Psoas muscle (tissue), 8 donors: Measurements from ENCODE around the gene SPINT2. TPM values are rescaled to one million over a fixed set of nuclear protein-coding genes. Genes with fewer than 3 reads are reported as not detected.
A peak's percentile ranks its signal among the peaks of the same experiment; 100 is the strongest.

Experiments
- ATAC-seq, 4 donors: fragments of 200-7000 bp; cut with Tn5 transposase; one replicate each; pipeline ENCODE4 v1.9.1; 2020; ENCODE audit warnings: moderate library complexity in 3 of 4, mild to moderate bottlenecking in 2 of 4
- DNase-seq, 2 donors: peaks; one replicate each; pipeline ENCODE4 v3.0.0-alpha.2; 2020
- H3K27ac ChIP-seq: fragments of 200-600 bp; one replicate; pipeline ENCODE4 v1.8.0; 2022
- H3K27me3 ChIP-seq, 3 donors: fragments of 200-600 bp in 1 of 3; one replicate each; pipeline versions ENCODE4 v1.6.1 to v1.8.0; 2013 to 2022; ENCODE audit warnings: low read length in 2 of 3, mild to moderate bottlenecking in 2 of 3, moderate library complexity in 1 of 3; ENCODE audit not compliant: insufficient read depth in 3 of 3
- H3K36me3 ChIP-seq, 2 donors: fragments of 200-600 bp in 1 of 2; one replicate each; pipeline versions ENCODE4 v1.6.1 to v1.8.0; 2013 to 2022; ENCODE audit warnings: low read depth in 1 of 2, mild to moderate bottlenecking in 1 of 2, moderate library complexity in 1 of 2; ENCODE audit not compliant: insufficient read depth in 1 of 2
- H3K4me1 ChIP-seq: fragments of 200-600 bp; one replicate; pipeline ENCODE4 v1.8.0; 2022
- H3K4me3 ChIP-seq: fragments of 200-600 bp; one replicate; pipeline ENCODE4 v1.8.0; 2022; ENCODE audit warnings: mild to moderate bottlenecking
- H3K9me3 ChIP-seq: fragments of 200-600 bp; one replicate; pipeline ENCODE4 v1.8.0; 2022
- WGBS, 3 donors: extraction: QIAGEN DNeasy Blood & Tissue Kit; methylation state at CpG; one replicate each; pipeline versions ENCODE4 v1.1.6 to v1.1.7; 2013; 5-methylcytosine and 5-hydroxymethylcytosine counted together
- intact Hi-C, 2 donors: fragments of 100-400 bp; cut with DNase I; formaldehyde crosslinking; loops; one replicate each; pipeline versions ENCODE4 v1.11.0 to v1.14.2; 2022
- long read RNA-seq, 2 donors: library from polyadenylated mRNA; unstranded; transcript quantifications; one replicate each; pipeline ENCODE4 v2.0.0, GENCODE V29; 2021
- polyA plus RNA-seq, 3 donors: library from polyadenylated mRNA; stranded (reverse); fragments of 200-250 nt; gene quantifications; one replicate each; pipeline ENCODE4 v1.2.3, GENCODE V29; 2013
- total RNA-seq, 4 donors: library from RNA; stranded (reverse); fragmentation: NEBNext Ultra II Directional in 2 of 4; extraction: Animal tissue kit (Norgen Biotek cat#: 25700) in 2 of 4; gene quantifications; one replicate each; pipeline versions ENCODE4 v1.2.1 to v1.2.4, GENCODE V29; 2021 to 2023
- TF ChIP-seq, protein P1 (sequence below): fragments of 200-600 bp; IDR thresholded peaks from one replicate; pipeline ENCODE4 v1.8.0; 2022; ENCODE audit warnings: antibody characterized with exemption
- donor health status: healthy with polysubstance abuse.
- donor health status: DM: no; HTN: no; CAD: no; lungs with moderate emphysema.
- donor health status: Bipolar disorder and iron deficiency.
- donor health status: healthy.
- donor health status: DM: yes; HTN: yes; CAD: no.
- donor health status: DM: no; HTN: no; CAD: no.
- donor health status: DM: no; HTN: no; CAD: no.
- donor health status: DM: yes; HTN: yes; CAD: no.

The SPINT2 gene
- 1 to 10 TPM in 2 of 4 donors, under 1 TPM in 2; 0.95 to 2.2 (median 1.2) TPM for total RNA-seq
- polyA plus RNA-seq: 1 to 10 TPM in 1 of 3 donors, under 1 TPM in 2; 0.49 to 1.1 (median 0.59) TPM
- long read RNA-seq, donor 1, partial matches to known transcripts: 0 of 1 reads
- long read RNA-seq, donor 1, other reads (novel, unspliced or antisense): 0 of 1 reads
- long read RNA-seq, donor 2, partial matches to known transcripts: 0 of 2 reads
- long read RNA-seq, donor 2, other reads (novel, unspliced or antisense): 1 of 2 reads

DNA sequence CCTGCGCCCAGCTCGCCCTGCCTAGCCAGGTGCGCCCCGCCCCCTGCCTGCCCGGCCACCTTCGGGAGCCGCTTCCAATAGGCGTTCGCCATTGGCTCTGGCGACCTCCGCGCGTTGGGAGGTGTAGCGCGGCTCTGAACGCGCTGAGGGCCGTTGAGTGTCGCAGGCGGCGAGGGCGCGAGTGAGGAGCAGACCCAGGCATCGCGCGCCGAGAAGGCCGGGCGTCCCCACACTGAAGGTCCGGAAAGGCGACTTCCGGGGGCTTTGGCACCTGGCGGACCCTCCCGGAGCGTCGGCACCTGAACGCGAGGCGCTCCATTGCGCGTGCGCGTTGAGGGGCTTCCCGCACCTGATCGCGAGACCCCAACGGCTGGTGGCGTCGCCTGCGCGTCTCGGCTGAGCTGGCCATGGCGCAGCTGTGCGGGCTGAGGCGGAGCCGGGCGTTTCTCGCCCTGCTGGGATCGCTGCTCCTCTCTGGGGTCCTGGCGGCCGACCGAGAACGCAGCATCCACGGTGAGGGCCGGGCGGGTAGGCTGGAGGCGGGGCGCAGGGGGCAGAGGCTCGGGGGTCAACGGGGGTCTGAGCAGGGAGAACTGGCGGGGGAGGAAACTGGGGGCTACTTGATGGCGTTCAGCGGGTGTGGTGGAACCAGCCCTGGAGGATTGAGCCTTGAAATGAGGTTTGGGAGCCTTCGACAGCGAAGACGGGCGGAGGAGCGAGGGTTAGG is at the start of gene SPINT2:
Gene SPINT2, plus strand, starts transcription at position 88 of the 727 bp plus-strand sequence. Its CDS starts 320 bp downstream, at position 408.
- Histone ChIP-seq H3K4me1 (peaks cover 8% of the 10 kb centered on the region), H3K36me3 (no peaks in the 10 kb centered on the region), H3K27ac (no peak within 1 kb of the TSS), H3K27me3 (peaks cover 0 to 22% (median 7%) of the 10 kb centered on the region in 3 donors), H3K9me3 (no peaks in the 10 kb centered on the region), H3K4me3 (peak within 1 kb of the TSS; percentile 62)
- ATAC-seq: peak in 3 of 4 donors; percentile 15 to 45 (median 21)
- DNase-seq: peak in 1 of 2 donors; percentile 55
- intact Hi-C loops: no loop called here
- WGBS, 3 donors: 15 to 16% (median 16%) methylated on average over 56 to 78 of the region's 78 CpGs
- TF ChIP-seq, protein P1, sequence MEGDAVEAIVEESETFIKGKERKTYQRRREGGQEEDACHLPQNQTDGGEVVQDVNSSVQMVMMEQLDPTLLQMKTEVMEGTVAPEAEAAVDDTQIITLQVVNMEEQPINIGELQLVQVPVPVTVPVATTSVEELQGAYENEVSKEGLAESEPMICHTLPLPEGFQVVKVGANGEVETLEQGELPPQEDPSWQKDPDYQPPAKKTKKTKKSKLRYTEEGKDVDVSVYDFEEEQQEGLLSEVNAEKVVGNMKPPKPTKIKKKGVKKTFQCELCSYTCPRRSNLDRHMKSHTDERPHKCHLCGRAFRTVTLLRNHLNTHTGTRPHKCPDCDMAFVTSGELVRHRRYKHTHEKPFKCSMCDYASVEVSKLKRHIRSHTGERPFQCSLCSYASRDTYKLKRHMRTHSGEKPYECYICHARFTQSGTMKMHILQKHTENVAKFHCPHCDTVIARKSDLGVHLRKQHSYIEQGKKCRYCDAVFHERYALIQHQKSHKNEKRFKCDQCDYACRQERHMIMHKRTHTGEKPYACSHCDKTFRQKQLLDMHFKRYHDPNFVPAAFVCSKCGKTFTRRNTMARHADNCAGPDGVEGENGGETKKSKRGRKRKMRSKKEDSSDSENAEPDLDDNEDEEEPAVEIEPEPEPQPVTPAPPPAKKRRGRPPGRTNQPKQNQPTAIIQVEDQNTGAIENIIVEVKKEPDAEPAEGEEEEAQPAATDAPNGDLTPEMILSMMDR: no peak

GRCh38 chr19:38216785-38217641 is 47.4 kb upstream of the SPINT2 start:
- no peaks in the 10 kb centered on the region for H3K4me1 ChIP-seq
- no peak overlapping the region for H3K27ac ChIP-seq
- no peaks in the 10 kb centered on the region for H3K9me3 ChIP-seq
- peaks cover 0 to 59% (median 2%) of the 10 kb centered on the region in 3 donors for H3K27me3 ChIP-seq
- TF ChIP-seq, protein P1: no peak
- no peak for DNase-seq
- no peak for ATAC-seq
- intact Hi-C loops: no loop called here
- no peaks in the 10 kb centered on the region for H3K36me3 ChIP-seq
- no peak overlapping the region for H3K4me3 ChIP-seq
- 42 to 49% (median 43%) methylated on average over 17 to 26 of the region's 26 CpGs for WGBS, 3 donors

GRCh38 chr19:38218204-38218603 is 46.2 kb upstream of the SPINT2 start:
- no peak for ATAC-seq
- peaks cover 0 to 62% (median 2%) of the 10 kb centered on the region in 3 donors for H3K27me3 ChIP-seq

DNA sequence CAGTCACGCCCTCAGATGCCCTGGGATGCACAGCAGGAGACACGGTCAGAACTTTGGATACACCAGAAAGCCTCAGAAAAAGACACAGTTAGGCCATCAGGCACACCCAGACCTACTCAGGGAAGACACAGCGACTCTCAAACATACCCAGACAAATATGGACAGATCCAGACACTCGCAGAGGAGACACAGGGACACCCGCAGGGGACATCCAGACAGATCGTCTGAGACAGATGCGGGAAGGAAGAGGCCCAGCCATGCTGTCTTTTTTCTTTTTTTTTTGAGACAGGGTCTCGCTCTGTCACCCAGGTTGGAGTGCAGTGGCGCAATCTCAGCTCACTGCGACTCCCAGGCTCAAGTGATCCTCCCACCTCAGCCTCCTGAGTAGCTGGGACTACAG is 45.2 kb upstream of the SPINT2 start:
- TF ChIP-seq, protein P1: no peak
- ATAC-seq (no peak), DNase-seq (no peak)
- Histone ChIP-seq H3K4me3 (no peak overlapping the region), H3K9me3 (no peaks in the 10 kb centered on the region), H3K27ac (no peak overlapping the region), H3K36me3 (no peaks in the 10 kb centered on the region), H3K4me1 (no peaks in the 10 kb centered on the region), H3K27me3 (peaks cover 0 to 62% (median 7%) of the 10 kb centered on the region in 3 donors)
- WGBS, 3 donors: 89 to 91% (median 91%) methylated on average over 9 to 10 of the region's 10 CpGs
- intact Hi-C loops: no loop called here

More at GRCh38 chr19:38218204-38218603, 46.2 kb upstream of the SPINT2 start:
- no peak for DNase-seq
- Histone ChIP-seq H3K4me1 (no peaks in the 10 kb centered on the region), H3K36me3 (no peaks in the 10 kb centered on the region), H3K9me3 (no peaks in the 10 kb centered on the region), H3K4me3 (no peak overlapping the region), H3K27ac (no peak overlapping the region)
- intact Hi-C loops: no loop called here
- WGBS, 3 donors: 93 to 96% (median 96%) methylated on average over 3 of the region's 3 CpGs
- TF ChIP-seq, protein P1: no peak
